HCT116 (cell line): Measurements from ENCODE around the gene CTTNBP2NL. TPM values are rescaled to one million over a fixed set of nuclear protein-coding genes. Genes with fewer than 3 reads are reported as not detected.

ENCODE experiments used
- JUND ChIP-seq: IDR thresholded peaks from 2 replicates; pipeline ENCODE4 v1.6.1; 2012
- ZBTB33 ChIP-seq: IDR thresholded peaks from 2 replicates; pipeline ENCODE4 v1.6.1; 2011; ENCODE audit warnings: mild to moderate bottlenecking, low read length, moderate library complexity; ENCODE audit not compliant: insufficient replicate concordance; ENCODE audit errors: extremely low read depth
- microRNA-seq: library from miRNA; unstranded; fragments of <30 nt; microRNA quantifications from one replicate; pipeline ENCODE4, GENCODE V29; 2016; ENCODE audit warnings: borderline number of aligned reads
- total RNA-seq: library from RNA; stranded (reverse); gene quantifications from one replicate; pipeline ENCODE4 v1.2.1, GENCODE V29; 2021; ENCODE audit not compliant: unreplicated experiment

Gene CTTNBP2NL
- total RNA-seq, 1 experiment from 2014 or later, result 18.0 TPM

GRCh38 chr1:112510340-112510739 lies 114.3 kb downstream of the CTTNBP2NL start (continued):
- TF ChIP-seq JUND (no peak), ZBTB33 (no peak)
- TF ChIP-seq, all 23 proteins: peak for 0

Small RNA genes lying within 50 kb of the gene (microRNA-seq; reads per million reads assigned to microRNA genes)
- not detected for gene MIR4256

Other genes with a start within 250 kb of the CTTNBP2NL start
- gene WNT2B, start 112.8 kb downstream of the CTTNBP2NL start, total RNA-seq, result 1.5 TPM
- 19.9 TPM for gene ST7L, start 222.9 kb downstream of the CTTNBP2NL start, total RNA-seq
- 148 TPM for gene CAPZA1, start 223.6 kb downstream of the CTTNBP2NL start, total RNA-seq